ENCODE results near the gene COMP. TPM values are rescaled to one million over a fixed set of nuclear protein-coding genes. Genes with fewer than 3 reads are reported as not detected.

Gene COMP
- total and polyA plus RNA-seq, 10 of the 15 experiments (the other 5 are each of a cell fraction or from before 2014, with no cell fraction given): 0.17 TPM; not detected in 9

DNA sequence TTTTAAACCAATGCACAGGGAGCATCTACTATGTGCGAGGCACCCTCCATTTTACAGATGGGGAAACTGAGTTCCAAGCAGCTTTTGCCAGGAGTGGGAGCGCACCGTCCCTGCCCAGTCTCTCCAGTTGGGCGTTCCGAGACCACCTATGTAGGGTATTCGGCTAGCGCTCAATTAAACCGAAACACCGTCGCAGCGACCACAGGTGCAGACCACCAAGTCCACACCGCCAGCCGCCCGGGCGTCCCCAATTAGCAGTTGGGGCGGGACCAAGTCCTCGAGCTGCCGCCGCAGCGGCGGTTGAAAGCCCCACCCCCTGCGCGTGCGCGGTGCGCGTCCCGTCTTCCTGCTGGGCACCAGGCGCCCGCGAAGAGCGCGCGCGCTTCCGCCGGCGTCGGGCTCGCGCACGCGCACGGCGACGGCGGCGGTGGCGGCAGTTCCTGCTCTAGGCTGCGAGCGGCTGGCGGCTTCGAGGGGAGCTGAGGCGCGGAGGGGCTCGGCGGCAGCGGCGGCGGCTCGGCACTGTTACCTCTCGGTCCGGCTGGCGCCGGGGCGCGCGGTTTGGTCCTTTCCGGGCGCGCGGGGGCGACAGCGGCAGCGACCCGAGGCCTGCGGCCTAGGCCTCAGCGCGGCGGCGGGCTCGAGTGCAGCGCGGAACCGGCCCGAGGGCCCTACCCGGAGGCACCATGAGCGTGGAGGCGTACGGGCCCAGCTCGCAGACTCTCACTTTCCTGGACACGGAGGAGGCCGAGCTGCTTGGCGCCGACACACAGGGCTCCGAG is 40.6 kb upstream of the COMP start, which contains the start of gene UPF1 (continued):
- TF ChIP-seq, protein P1, sequence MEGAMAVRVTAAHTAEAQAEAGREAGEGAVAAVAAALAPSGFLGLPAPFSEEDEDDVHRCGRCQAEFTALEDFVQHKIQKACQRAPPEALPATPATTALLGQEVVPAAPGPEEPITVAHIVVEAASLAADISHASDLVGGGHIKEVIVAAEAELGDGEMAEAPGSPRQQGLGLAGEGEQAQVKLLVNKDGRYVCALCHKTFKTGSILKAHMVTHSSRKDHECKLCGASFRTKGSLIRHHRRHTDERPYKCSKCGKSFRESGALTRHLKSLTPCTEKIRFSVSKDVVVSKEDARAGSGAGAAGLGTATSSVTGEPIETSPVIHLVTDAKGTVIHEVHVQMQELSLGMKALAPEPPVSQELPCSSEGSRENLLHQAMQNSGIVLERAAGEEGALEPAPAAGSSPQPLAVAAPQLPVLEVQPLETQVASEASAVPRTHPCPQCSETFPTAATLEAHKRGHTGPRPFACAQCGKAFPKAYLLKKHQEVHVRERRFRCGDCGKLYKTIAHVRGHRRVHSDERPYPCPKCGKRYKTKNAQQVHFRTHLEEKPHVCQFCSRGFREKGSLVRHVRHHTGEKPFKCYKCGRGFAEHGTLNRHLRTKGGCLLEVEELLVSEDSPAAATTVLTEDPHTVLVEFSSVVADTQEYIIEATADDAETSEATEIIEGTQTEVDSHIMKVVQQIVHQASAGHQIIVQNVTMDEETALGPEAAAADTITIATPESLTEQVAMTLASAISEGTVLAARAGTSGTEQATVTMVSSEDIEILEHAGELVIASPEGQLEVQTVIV (IDR thresholded peaks at IDR 0.05; ENCODE audit: borderline replicate concordance, partially characterized antibody): no peak
- TF ChIP-seq IKZF2 (IDR thresholded peaks at IDR 0.05) (0 out of 4 replicates have a peak, but pooled peaks of 1 of the 2 experiments have one; percentile 10), ASH2L (IDR thresholded peaks at IDR 0.05; ENCODE audit: borderline replicate concordance, low read depth) (peak; percentile 36; the same call in 1 of the 2 replicates), IKZF1 (conservative IDR thresholded peaks at IDR 0.05) (peak; percentile 93), SP1 (IDR thresholded peaks at IDR 0.05; ENCODE audit: low read depth, low read length) (peak; percentile 32), NRF1 (conservative IDR thresholded peaks at IDR 0.05; ENCODE audit: low read depth, low read length) (peak; percentile 86), RELA (IDR thresholded peaks at IDR 0.05; ENCODE audit: borderline replicate concordance, partially characterized antibody) (peak; percentile 43), STAT1 (conservative IDR thresholded peaks at IDR 0.05) (peak; percentile 87), SIX5 (IDR thresholded peaks at IDR 0.05; ENCODE audit: low read depth, low read length, severe bottlenecking) (peak; percentile 6), TAF1 (IDR thresholded peaks at IDR 0.05; ENCODE audit: borderline replicate concordance, low read depth, low read length) (peak; percentile 92), CREB1 (IDR thresholded peaks at IDR 0.05; ENCODE audit: low read depth) (no peak), ZNF622 (IDR thresholded peaks at IDR 0.05) (no peak), NFXL1 (IDR thresholded peaks at IDR 0.05; ENCODE audit: borderline replicate concordance) (0 out of 2 replicates have a peak, but pooled peaks have one; percentile 51), TCF3 (IDR thresholded peaks at IDR 0.05; ENCODE audit: borderline replicate concordance, insufficient read depth, low read depth, low read length) (no peak), ZNF207 (IDR thresholded peaks at IDR 0.05; ENCODE audit: borderline replicate concordance) (peak; percentile 88)
- TF ChIP-seq, protein P2, sequence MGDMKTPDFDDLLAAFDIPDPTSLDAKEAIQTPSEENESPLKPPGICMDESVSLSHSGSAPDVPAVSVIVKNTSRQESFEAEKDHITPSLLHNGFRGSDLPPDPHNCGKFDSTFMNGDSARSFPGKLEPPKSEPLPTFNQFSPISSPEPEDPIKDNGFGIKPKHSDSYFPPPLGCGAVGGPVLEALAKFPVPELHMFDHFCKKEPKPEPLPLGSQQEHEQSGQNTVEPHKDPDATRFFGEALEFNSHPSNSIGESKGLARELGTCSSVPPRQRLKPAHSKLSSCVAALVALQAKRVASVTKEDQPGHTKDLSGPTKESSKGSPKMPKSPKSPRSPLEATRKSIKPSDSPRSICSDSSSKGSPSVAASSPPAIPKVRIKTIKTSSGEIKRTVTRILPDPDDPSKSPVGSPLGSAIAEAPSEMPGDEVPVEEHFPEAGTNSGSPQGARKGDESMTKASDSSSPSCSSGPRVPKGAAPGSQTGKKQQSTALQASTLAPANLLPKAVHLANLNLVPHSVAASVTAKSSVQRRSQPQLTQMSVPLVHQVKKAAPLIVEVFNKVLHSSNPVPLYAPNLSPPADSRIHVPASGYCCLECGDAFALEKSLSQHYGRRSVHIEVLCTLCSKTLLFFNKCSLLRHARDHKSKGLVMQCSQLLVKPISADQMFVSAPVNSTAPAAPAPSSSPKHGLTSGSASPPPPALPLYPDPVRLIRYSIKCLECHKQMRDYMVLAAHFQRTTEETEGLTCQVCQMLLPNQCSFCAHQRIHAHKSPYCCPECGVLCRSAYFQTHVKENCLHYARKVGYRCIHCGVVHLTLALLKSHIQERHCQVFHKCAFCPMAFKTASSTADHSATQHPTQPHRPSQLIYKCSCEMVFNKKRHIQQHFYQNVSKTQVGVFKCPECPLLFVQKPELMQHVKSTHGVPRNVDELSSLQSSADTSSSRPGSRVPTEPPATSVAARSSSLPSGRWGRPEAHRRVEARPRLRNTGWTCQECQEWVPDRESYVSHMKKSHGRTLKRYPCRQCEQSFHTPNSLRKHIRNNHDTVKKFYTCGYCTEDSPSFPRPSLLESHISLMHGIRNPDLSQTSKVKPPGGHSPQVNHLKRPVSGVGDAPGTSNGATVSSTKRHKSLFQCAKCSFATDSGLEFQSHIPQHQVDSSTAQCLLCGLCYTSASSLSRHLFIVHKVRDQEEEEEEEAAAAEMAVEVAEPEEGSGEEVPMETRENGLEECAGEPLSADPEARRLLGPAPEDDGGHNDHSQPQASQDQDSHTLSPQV (IDR thresholded peaks at IDR 0.05): no peak
- TF ChIP-seq, protein P3, sequence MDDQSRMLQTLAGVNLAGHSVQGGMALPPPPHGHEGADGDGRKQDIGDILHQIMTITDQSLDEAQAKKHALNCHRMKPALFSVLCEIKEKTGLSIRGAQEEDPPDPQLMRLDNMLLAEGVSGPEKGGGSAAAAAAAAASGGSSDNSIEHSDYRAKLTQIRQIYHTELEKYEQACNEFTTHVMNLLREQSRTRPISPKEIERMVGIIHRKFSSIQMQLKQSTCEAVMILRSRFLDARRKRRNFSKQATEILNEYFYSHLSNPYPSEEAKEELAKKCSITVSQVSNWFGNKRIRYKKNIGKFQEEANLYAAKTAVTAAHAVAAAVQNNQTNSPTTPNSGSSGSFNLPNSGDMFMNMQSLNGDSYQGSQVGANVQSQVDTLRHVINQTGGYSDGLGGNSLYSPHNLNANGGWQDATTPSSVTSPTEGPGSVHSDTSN (IDR thresholded peaks at IDR 0.05; ENCODE audit: insufficient replicate concordance, low read depth, low read length): no peak
- TF ChIP-seq, protein P4, sequence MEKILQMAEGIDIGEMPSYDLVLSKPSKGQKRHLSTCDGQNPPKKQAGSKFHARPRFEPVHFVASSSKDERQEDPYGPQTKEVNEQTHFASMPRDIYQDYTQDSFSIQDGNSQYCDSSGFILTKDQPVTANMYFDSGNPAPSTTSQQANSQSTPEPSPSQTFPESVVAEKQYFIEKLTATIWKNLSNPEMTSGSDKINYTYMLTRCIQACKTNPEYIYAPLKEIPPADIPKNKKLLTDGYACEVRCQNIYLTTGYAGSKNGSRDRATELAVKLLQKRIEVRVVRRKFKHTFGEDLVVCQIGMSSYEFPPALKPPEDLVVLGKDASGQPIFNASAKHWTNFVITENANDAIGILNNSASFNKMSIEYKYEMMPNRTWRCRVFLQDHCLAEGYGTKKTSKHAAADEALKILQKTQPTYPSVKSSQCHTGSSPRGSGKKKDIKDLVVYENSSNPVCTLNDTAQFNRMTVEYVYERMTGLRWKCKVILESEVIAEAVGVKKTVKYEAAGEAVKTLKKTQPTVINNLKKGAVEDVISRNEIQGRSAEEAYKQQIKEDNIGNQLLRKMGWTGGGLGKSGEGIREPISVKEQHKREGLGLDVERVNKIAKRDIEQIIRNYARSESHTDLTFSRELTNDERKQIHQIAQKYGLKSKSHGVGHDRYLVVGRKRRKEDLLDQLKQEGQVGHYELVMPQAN (conservative IDR thresholded peaks at IDR 0.05): peak; percentile 93

Measured in GM12878 (cell line).